D341Med (cell line): ENCODE measurements around the gene TBL3.
"Not testable (repeated sequence)": the region's sequence is repeated elsewhere in the genome, so short reads cannot be mapped to it uniquely, and the experiment has no call there.

Experiments
- DNase-seq: peaks from one replicate; pipeline ENCODE4 v3.0.0; 2012; ENCODE audit warnings: low spot score

Gene TBL3

DNA sequence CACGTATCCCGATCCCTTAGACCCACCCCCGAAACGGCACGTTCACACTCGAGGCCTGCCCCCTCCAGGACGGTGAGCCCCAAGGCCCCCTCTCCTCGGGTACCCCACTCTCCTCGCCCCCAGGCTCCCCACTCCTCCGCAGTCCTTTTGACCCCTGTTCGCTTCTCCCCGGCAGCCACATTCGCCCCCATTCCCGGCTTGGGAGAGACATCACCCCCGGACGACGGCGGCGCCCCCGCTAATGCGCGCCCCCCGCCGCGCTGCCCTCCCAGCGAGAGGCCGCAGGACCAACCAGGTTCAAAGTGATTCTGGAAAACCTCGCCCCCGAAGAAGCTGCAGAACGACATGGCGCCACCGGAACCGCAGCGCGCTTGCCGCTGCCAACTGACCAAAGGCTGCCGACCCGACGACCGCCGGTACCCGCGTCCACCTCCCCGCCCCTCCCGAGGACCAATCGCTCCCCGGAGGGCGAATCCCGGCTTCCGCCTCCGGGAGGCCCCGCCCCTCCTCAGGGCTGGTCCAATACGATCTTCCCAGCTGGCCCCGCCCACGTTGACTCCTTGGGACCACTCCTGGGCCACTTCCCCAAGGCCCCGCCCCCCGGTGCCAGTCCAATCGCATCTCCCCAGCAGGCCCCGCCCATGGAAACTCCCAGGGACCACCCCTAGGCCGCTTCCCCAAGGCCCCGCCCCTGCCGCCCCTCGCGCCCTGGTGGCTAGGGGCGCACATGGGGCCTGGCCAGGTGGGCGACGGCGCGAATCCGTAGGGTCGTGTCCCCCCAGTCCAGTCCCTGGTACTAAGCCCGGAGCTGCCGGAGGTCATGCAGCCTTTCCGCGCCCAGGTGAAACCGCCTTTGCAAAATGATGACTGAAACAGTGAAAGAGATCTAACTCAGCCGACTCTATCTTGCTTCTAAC is 28.8 kb upstream of the TBL3 start, which contains the start of gene MSRB1:
Gene MSRB1, minus strand, starts transcription at position 390 of the 917 bp plus-strand sequence. Its CDS starts 43 bp downstream, at position 347.
- DNase-seq: peak; percentile 95

GRCh38 chr16:1944612-1945199 is 27.1 kb upstream of the TBL3 start:
- DNase-seq: no peak

DNA sequence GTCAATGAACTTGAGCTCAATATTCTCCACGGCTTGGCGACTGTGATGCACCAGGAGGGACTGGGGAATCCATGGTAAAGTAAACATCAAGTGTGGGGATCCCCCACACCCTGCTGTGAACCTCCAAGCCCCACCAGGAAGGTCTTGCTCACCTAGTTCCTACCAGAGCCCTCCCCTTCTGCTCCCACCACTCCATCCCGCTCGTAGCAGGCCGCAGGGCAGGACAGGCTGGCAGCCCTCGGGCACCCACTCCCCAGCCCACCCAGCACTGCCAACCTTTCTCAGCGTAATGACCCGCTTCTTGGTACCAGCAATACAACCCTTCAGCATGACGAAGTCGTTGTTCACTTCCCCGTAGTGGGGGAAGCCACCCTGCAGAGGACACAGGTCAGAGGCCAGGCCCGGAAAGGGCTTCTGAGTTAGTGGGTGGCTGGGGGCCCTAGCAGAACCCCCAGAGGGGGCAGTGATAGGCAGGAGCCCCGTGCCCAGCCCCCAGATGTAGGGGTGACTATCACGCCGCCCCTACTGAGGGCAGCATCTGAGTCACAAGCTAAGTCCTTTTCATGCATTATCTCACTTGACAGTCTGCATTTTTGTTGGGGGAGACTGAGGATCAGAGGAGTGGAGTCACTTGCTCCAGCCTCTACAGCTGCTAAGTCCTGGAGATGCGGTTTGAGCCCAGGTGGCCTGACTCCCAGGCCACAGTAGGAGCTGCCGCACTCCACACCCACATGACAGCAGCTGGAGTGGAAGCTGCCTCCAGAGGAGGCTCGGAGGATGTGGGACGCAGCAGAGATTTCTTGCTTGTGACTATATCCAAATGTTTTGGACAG is 26.1 kb upstream of the TBL3 start:
- DNase-seq: no peak

DNA sequence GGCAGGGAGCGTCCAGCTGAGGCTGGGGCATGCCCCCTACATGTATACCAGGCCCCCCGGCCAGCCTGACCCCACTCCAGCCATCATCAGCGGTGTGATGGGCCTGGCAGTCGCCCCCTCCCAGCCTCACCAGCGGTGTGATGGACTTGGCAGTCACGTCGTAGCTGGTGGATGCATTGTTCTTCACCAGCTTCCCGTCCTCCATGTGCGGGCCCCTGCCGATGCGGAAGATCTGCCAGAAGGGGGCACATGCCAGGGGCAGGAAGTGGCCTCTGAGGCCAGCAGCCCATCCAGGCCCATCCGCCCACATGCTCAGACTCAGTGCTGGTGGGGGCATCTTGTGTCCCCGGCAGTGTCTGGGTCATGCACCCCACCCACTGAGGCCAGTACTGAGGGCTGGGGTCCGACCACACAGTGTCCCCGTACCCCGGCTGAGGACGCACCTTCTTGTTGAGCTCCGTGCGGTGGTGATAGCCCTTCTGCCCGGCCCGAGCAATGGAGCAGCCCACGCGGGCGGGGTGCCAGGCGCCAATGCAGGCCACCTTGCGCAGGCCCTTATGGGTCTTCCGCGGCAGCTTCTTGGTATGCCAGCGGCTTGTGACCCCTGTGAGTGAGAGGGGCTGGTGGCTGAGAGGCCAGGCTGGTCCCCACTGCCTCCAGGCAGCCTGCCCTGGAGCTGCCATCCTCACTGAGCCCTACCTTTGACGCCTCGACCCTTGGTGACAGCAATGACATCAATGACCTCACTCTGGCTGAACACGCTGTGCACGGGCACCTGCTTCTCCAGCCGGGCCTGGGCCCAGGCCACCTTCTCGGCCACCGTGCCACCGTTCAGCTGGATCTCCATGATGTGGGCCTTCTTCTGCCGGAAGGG is 25.1 kb upstream of the TBL3 start:
- no peak for DNase-seq

- DNase-seq: no peak
Measured at GRCh38 chr16:1947369-1947670, 24.5 kb upstream of the TBL3 start.

DNA sequence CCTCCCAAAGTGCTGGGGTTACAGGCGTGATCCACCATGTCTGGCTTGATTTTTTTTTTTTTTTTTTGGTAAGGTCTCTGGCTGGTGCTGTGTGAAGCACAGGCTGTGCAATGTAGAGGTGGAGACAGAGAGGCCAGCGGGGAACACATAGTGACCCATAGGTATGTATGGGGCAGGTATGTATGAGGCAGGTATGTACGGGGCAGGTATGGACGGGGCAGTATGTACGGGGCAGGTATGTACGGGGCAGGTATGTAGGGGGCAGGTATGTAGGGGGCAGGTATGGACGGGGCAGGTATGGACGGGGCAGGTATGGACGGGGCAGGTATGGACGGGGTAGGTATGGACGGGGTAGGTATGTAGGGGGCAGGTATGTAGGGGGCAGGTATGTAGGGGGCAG is 22.3 kb upstream of the TBL3 start:
- no peak for DNase-seq

DNA sequence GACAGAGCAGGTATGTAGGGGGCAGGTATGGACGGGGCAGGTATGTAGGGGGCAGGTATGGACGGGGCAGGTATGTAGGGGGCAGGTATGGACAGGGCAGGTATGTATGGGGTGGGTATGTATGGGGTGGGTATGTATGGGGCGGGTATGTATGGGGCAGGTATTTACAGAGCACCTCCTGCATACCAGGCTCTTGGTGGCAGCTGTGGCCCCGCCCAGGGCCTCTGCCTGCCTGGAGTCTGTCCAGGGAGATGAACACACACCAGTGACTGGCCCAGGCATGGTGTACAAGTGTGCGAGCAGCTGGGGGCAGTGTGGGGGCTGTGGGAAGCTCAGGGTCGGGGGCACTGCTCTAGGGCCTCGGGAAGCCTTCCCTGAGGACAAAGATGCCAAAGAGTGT is 21.8 kb upstream of the TBL3 start:
- no peak for DNase-seq

DNA sequence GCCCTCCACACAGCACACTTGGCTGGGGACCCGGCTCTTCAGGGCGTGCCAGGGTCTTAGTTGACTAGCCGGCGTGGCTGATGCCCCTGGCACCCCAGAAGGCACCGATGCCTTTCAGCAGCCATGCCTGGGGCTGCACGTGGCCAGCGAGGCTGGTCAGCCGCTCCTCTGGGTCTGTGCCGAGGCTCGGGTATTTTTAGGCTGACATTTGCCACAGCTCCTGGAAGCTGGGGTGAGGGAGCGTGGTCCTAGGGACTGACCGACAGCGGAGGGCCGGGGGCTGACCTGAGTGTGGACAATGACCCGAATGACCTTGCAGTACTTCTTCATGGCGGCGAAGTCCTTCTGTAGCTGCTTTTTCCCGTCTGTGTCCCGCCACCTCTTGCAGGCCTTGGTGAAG is 21.3 kb upstream of the TBL3 start:
- no peak for DNase-seq

- DNase-seq: no peak
Measured at GRCh38 chr16:1953734-1954133, 18.1 kb upstream of the TBL3 start.

DNA sequence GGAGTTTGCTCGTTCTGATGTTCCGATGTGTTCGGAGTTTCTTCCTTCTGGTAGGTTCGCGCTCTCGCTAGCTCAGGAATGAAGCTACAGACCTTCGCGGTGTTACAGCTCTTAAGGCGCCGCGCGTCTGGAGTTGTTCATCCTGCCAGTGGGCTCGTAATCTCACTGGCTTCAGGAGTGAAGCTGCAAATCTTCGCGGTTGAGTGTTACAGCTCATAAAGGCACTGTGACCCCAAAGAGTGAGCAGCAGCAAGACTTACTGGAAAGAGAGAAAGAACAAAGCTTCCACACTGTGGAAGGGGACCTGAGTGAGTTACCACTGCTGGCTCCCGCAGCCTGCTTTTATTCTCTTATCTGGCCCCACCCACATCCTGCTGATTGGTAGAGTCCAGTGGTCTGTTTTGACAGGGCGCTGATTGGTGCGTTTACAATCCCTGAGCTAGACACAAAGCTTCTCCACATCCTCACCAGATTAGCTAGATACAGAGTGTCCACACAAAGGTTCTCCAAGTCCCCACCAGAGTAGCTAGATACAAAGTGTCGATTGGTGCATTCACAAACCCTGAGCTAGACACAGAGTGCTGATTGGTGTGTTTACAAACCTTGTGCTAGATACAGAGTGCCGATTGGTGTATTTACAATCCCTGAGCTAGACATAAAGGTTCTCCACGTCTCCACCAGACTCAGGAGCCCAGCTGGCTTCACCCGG is 14.3 kb upstream of the TBL3 start:
- DNase-seq: not testable (repeated sequence)

- not testable (repeated sequence) for DNase-seq
Measured at GRCh38 chr16:1958143-1958491, 13.7 kb upstream of the TBL3 start.

GRCh38 chr16:1958715-1959268 is 13.1 kb upstream of the TBL3 start:
- DNase-seq: no peak

GRCh38 chr16:1959269-1960039 is 12.4 kb upstream of the TBL3 start, which contains the start of gene NDUFB10:
TSS of gene NDUFB10 (plus strand) at chr16:1959538. CDS start at chr16:1959625, 87 bp downstream.
- DNase-seq: peak; percentile 94

DNA sequence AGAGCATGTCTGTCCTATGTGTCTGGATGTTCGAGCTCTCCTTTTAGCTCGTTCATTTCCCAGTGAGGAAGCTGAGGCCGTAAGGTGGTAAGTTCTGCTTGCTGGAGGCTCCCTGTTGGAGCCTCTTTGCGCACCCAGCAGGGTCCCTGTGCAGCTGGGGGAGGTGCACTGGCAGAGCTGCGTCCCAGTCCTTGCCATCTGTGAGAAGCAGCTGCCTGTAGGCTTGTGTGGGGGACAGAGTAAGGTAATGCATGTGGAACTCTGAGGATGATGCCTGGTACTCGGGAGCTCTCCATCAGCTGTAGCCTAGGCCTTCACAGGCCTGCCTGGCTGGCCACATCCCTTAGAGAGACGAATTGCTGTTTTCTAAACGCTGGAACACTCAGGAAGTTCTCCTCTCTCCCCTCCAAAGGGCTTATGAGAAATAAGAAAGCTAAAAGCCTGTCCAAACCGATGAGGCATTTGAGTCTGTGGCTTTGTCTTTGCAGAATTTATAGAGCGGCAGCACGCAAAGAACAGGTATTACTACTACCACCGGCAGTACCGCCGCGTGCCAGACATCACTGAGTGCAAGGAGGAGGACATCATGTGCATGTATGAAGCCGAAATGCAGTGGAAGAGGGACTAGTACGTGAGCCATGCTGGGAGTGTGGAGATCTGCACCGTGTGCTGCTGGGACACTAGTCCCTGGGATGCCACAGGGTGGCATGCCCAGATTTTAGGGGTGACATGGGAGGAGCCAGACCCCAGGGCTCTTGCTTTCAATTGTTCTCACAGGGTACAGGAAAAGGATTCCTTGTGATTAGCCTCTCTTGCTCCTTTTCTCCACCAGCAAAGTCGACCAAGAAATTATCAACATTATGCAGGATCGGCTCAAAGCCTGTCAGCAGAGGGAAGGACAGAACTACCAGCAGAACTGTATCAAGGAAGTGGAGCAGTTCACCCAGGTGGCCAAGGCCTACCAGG is 10.9 kb upstream of the TBL3 start:
- peak; percentile 64 for DNase-seq

DNA sequence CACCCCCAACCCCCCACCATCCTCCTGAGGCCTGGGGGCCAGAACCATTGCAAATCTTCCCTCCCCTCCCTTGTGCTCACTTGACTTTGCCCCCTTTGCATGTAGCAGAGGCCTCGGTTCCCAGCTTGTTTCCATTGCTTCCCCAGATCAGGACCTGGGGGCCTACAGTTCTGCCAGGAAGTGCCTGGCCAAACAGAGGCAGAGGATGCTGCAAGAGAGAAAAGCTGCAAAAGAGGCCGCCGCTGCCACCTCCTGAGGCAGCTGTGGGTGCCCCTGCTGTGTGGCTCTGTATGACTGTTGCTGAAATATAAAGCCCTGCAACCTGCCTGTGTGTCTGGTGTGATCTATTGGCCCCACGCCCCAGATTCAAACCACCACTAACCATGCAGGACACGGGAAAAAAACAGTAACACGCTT is 10.2 kb upstream of the TBL3 start:
- DNase-seq: no peak

DNA sequence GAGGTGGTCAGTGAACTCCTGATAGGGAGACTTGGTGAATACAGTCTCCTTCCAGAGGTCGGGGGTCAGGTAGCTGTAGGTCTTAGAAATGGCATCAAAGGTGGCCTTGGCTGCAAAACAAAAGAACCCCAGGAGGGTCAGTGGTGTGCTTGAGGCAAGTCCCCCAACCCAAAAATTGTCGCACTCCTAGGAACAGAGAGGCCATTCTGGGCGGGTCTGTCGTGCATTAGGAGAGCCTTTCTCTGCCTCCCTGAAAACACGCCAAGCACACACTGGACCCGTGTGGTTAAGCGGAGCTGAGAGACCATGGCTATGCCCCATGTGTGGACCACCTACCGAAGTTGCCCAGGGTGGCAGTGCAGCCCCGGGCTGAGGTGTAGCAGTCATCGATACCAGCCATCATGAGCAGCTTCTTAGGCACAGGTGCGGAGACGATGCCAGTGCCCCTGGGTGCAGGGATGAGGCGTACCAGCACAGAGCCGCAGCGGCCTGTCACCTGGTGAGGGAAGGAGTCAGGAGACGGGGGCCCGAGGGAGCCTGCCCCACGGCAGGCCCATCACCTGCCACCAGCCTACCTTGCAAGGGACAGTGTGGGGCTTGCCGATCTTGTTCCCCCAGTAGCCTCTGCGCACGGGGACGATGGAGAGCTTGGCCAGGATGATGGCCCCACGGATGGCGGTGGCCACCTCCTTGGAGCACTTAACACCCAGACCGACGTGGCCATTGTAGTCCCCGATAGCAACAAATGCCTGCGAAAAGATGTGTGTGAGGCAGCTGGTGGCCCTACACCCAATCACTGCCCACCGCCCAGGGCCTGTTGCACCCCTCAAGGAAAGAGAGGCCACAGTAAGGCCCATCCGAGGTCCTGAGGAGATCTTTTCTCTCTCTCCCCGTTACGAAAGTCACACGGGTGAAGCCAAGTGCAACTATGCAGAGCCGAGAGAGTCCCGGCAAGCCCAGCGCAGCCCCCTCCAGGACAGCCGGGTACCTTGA is 9.4 kb upstream of the TBL3 start:
- not testable (repeated sequence) for DNase-seq

DNA sequence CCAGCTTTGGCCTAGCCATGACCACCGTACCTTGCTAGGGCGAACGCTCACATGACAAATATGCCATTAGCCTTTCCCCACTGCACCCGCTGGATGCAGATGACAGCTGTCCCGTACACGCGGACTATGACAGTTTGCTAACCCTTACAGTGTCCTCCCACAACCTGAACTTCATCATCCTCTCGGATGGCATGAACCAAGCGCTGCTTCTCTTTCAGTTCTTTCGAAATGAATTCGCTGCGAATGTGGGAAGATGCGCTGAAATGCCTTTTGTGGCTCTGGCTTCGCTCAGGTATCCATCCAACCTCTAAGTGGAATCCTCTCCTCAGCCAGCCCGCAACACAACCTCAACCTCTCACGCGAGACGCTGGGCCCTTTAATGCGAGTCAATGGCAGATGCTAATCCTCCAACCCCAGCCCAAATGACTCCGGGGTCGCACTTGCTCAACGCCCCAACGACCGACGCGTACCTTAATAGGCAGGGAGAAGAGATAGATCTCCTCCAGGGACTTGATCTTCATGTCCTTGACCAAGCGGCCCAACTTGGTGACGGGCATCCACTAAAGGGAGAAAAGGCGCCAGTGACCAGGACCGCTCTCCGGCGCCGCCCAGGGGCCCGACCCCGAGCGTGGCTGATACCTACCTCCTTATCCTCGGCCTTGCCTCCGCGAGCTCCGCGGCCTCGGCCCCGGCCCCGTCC is 7.9 kb upstream of the TBL3 start:
- DNase-seq: no peak
